ENCODE measurements around the gene BCAR3.

BCAR3 gene

GRCh38 chr1:93598861-93599439, 82.7 kb downstream of the BCAR3 start:
- Histone ChIP-seq H3K4me1 (ENCODE audit: control insufficient read depth in 1 of 2, insufficient read depth in 1 of 2, low read depth in 1 of 2, low read length in 1 of 2) (no peaks in the 10 kb centered on the region), H3K36me3 (no peaks in the 10 kb centered on the region)
- no peak for TF ChIP-seq CTCF (IDR thresholded peaks at IDR 0.05)

DNA sequence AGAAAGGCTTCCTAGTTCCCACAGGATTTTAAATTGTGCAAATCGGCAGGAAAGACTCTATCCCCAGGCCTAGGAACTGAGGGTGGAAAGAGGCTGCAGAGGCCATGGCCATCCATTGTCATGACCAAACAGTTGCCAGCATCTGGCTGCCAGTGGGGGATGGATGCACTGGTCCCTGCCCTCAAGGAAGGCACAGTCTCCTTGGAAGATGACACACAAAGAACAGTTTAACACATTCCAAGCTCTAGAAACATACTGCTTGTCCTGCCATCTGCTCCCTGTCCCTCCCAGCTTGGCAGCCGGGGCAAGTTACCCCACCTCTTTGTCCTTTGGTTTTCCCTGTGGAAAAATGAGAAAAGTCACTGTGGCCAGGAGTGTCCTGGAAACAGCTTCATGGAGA, 83.2 kb downstream of the BCAR3 start:
- Histone ChIP-seq H3K27me3 (no peaks in the 10 kb centered on the region), H3K27ac (no peak overlapping the region), H3K9me3 (no peaks in the 10 kb centered on the region), H3K4me1 (ENCODE audit: control insufficient read depth in 1 of 2, insufficient read depth in 1 of 2, low read depth in 1 of 2, low read length in 1 of 2) (no peaks in the 10 kb centered on the region), H3K36me3 (no peaks in the 10 kb centered on the region), H3K4me3 (ENCODE audit: low read depth in 1 of 2, low read length in 1 of 2) (no peak overlapping the region)
- TF ChIP-seq CTCF (IDR thresholded peaks at IDR 0.05), result no peak

More at GRCh38 chr1:93598861-93599439, 82.7 kb downstream of the BCAR3 start:
- no peaks in the 10 kb centered on the region for H3K27me3 ChIP-seq
- no peaks in the 10 kb centered on the region for H3K9me3 ChIP-seq
- no peak overlapping the region for H3K27ac ChIP-seq
- no peak overlapping the region for H3K4me3 ChIP-seq (ENCODE audit: low read depth in 1 of 2, low read length in 1 of 2)

GRCh38 chr1:93597709-93598108, 83.9 kb downstream of the BCAR3 start:
- TF ChIP-seq CTCF (IDR thresholded peaks at IDR 0.05), result no peak
- H3K9me3 ChIP-seq, result no peaks in the 10 kb centered on the region
- no peaks in the 10 kb centered on the region for H3K36me3 ChIP-seq
- no peaks in the 10 kb centered on the region for H3K27me3 ChIP-seq
- no peaks in the 10 kb centered on the region for H3K4me1 ChIP-seq (ENCODE audit: control insufficient read depth in 1 of 2, insufficient read depth in 1 of 2, low read depth in 1 of 2, low read length in 1 of 2)
- H3K27ac ChIP-seq, result no peak overlapping the region
- H3K4me3 ChIP-seq (ENCODE audit: low read depth in 1 of 2, low read length in 1 of 2), result no peak overlapping the region

GRCh38 chr1:93596329-93597089, 85.1 kb downstream of the BCAR3 start:
- no peak overlapping the region for H3K27ac ChIP-seq
- no peaks in the 10 kb centered on the region for H3K36me3 ChIP-seq
- H3K4me1 ChIP-seq (ENCODE audit: control insufficient read depth in 1 of 2, insufficient read depth in 1 of 2, low read depth in 1 of 2, low read length in 1 of 2), result peaks cover 3 to 4% of the 10 kb centered on the region in 2 experiments

GRCh38 chr1:93595743-93596142, 85.9 kb downstream of the BCAR3 start:
- no peak overlapping the region for H3K4me3 ChIP-seq (ENCODE audit: low read depth in 1 of 2, low read length in 1 of 2)
- no peak overlapping the region for H3K27ac ChIP-seq
- no peaks in the 10 kb centered on the region for H3K27me3 ChIP-seq
- H3K4me1 ChIP-seq (ENCODE audit: control insufficient read depth in 1 of 2, insufficient read depth in 1 of 2, low read depth in 1 of 2, low read length in 1 of 2), result peaks cover 6 to 9% of the 10 kb centered on the region in 2 experiments
- no peak for TF ChIP-seq CTCF (IDR thresholded peaks at IDR 0.05)
- no peaks in the 10 kb centered on the region for H3K9me3 ChIP-seq
- H3K36me3 ChIP-seq, result no peaks in the 10 kb centered on the region

More at GRCh38 chr1:93596329-93597089, 85.1 kb downstream of the BCAR3 start:
- no peak for TF ChIP-seq CTCF (IDR thresholded peaks at IDR 0.05)
- Histone ChIP-seq H3K27me3 (no peaks in the 10 kb centered on the region), H3K4me3 (ENCODE audit: low read depth in 1 of 2, low read length in 1 of 2) (no peak overlapping the region), H3K9me3 (no peaks in the 10 kb centered on the region)

Data from neutrophil (primary cell).